Mesenchymal stem cell (in vitro differentiated cells and primary cell): ENCODE data around the gene TSGA10. TPM values are rescaled to one million over a fixed set of nuclear protein-coding genes. Genes with fewer than 3 reads are reported as not detected.

Experiments
- DNase-seq: peaks from one replicate; pipeline ENCODE4 v3.0.0-alpha.2; 2013
- H2AFZ ChIP-seq: one replicate; pipeline ENCODE4 v1.6.1; 2013; ENCODE audit warnings: low read depth, mild to moderate bottlenecking, control low read depth, inconsistent platforms, low read length, moderate library complexity
- H2AK5ac ChIP-seq: 2 replicates; pipeline ENCODE4 v1.6.1; 2013; ENCODE audit warnings: low read length, moderate library complexity, mild to moderate bottlenecking, inconsistent platforms; ENCODE audit not compliant: severe bottlenecking
- H2BK120ac ChIP-seq: one replicate; pipeline ENCODE4 v1.6.1; 2013; ENCODE audit warnings: low read depth, mild to moderate bottlenecking, inconsistent platforms, low read length, moderate library complexity
- H2BK12ac ChIP-seq, 2 experiments: one replicate each; pipeline ENCODE4 v1.6.1; 2013; ENCODE audit warnings: inconsistent platforms in 2 of 2, low read length in 2 of 2, mild to moderate bottlenecking in 2 of 2, moderate library complexity in 2 of 2, control low read depth in 1 of 2
- H2BK15ac ChIP-seq: one replicate; pipeline ENCODE4 v1.6.1; 2013; ENCODE audit warnings: mild to moderate bottlenecking, low read depth, inconsistent platforms; ENCODE audit not compliant: poor library complexity, severe bottlenecking
- H2BK5ac ChIP-seq: 2 replicates; pipeline ENCODE4 v1.6.1; 2013; ENCODE audit warnings: low read depth, mild to moderate bottlenecking, low read length, control low read depth, inconsistent platforms; ENCODE audit not compliant: poor library complexity, severe bottlenecking
- H3K14ac ChIP-seq, 2 experiments: one replicate each; pipeline ENCODE4 v1.6.1; 2013; ENCODE audit warnings: inconsistent platforms in 2 of 2, low read length in 2 of 2, control low read depth in 1 of 2, mild to moderate bottlenecking in 1 of 2, moderate library complexity in 1 of 2
- H3K18ac ChIP-seq, 2 experiments: one replicate each; pipeline ENCODE4 v1.6.1; 2013; ENCODE audit warnings: inconsistent platforms in 2 of 2, low read length in 2 of 2, control low read depth in 1 of 2, low read depth in 1 of 2, mild to moderate bottlenecking in 1 of 2
- H3K23ac ChIP-seq, 2 experiments: one replicate each; pipeline ENCODE4 v1.6.1; 2013; ENCODE audit warnings: inconsistent platforms in 2 of 2, low read length in 2 of 2, mild to moderate bottlenecking in 2 of 2, moderate library complexity in 2 of 2, control low read depth in 1 of 2
- H3K27ac ChIP-seq: 2 replicates; pipeline ENCODE4 v1.5.1; 2013; ENCODE audit warnings: mild to moderate bottlenecking, moderate library complexity, low read length, control low read depth, inconsistent platforms; ENCODE audit not compliant: poor library complexity, severe bottlenecking
- H3K27me3 ChIP-seq, 2 experiments: 2 replicates each; pipeline versions ENCODE4 v1.6.1 to v1.7.0; 2013; ENCODE audit warnings: low read length in 2 of 2, mild to moderate bottlenecking in 2 of 2, moderate library complexity in 2 of 2, control low read depth in 1 of 2, inconsistent platforms in 1 of 2; ENCODE audit not compliant: control insufficient read depth in 1 of 2, insufficient read depth in 1 of 2
- H3K36me3 ChIP-seq, 2 experiments: 2 replicates each; pipeline versions ENCODE4 v1.6.1 to v1.7.0; 2013; ENCODE audit warnings: low read length in 2 of 2, control low read depth in 1 of 2, inconsistent platforms in 1 of 2, low read depth in 1 of 2, mild to moderate bottlenecking in 1 of 2; ENCODE audit not compliant: insufficient read depth in 2 of 2, control insufficient read depth in 1 of 2
- H3K4ac ChIP-seq, 2 experiments: one replicate each; pipeline ENCODE4 v1.6.1; 2013; ENCODE audit warnings: inconsistent platforms in 2 of 2, low read length in 2 of 2, mild to moderate bottlenecking in 2 of 2, moderate library complexity in 2 of 2, control low read depth in 1 of 2, low read depth in 1 of 2
- H3K4me1 ChIP-seq: 2 replicates; pipeline ENCODE4 v1.6.1; 2013; ENCODE audit warnings: low read depth, low read length, control low read depth; ENCODE audit not compliant: control insufficient read depth, insufficient read depth
- H3K4me2 ChIP-seq: 2 replicates; pipeline ENCODE4 v1.6.1; 2013; ENCODE audit warnings: low read length, mild to moderate bottlenecking, inconsistent platforms; ENCODE audit not compliant: poor library complexity, severe bottlenecking
- H3K4me3 ChIP-seq, 2 experiments: 2 replicates each; pipeline versions ENCODE4 v1.5.1 to v1.7.0; 2013; ENCODE audit warnings: low read length in 2 of 2, mild to moderate bottlenecking in 2 of 2, control low read depth in 1 of 2, low read depth in 1 of 2; ENCODE audit not compliant: insufficient read depth in 1 of 2
- H3K79me1 ChIP-seq: replicated peaks from 2 replicates; pipeline ENCODE4 v1.6.1; 2013; ENCODE audit warnings: mild to moderate bottlenecking, control low read depth, low read length, inconsistent platforms; ENCODE audit not compliant: poor library complexity, severe bottlenecking
- H3K9ac ChIP-seq: 2 replicates; pipeline ENCODE4 v1.7.0; 2013; ENCODE audit warnings: mild to moderate bottlenecking, low read length, moderate library complexity
- H3K9me3 ChIP-seq: 2 replicates; pipeline ENCODE4 v1.7.0; 2013; ENCODE audit warnings: mild to moderate bottlenecking, low read length; ENCODE audit not compliant: control insufficient read depth
- H4K8ac ChIP-seq: one replicate; pipeline ENCODE4 v1.6.1; 2013; ENCODE audit warnings: inconsistent platforms, mild to moderate bottlenecking, low read length, moderate library complexity
- H4K91ac ChIP-seq: one replicate; pipeline ENCODE4 v1.6.1; 2013; ENCODE audit warnings: mild to moderate bottlenecking, low read length, inconsistent platforms
- WGBS: methylation state at CpG from one replicate; pipeline ENCODE4 v1.1.7; 2013; ENCODE audit warnings: mixed read lengths; 5-methylcytosine and 5-hydroxymethylcytosine counted together
- polyA plus RNA-seq, 2 experiments: library from polyadenylated mRNA; stranded (reverse); fragments of 200-250 nt; gene quantifications; one replicate each; pipeline ENCODE4 v1.2.3, GENCODE V29; 2013

Gene TSGA10, protein sequence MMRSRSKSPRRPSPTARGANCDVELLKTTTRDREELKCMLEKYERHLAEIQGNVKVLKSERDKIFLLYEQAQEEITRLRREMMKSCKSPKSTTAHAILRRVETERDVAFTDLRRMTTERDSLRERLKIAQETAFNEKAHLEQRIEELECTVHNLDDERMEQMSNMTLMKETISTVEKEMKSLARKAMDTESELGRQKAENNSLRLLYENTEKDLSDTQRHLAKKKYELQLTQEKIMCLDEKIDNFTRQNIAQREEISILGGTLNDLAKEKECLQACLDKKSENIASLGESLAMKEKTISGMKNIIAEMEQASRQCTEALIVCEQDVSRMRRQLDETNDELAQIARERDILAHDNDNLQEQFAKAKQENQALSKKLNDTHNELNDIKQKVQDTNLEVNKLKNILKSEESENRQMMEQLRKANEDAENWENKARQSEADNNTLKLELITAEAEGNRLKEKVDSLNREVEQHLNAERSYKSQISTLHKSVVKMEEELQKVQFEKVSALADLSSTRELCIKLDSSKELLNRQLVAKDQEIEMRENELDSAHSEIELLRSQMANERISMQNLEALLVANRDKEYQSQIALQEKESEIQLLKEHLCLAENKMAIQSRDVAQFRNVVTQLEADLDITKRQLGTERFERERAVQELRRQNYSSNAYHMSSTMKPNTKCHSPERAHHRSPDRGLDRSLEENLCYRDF
- polyA plus RNA-seq (2013, experiment 1 of 2) = 2.4 TPM
- polyA plus RNA-seq (2013, experiment 2 of 2) = 2.2 TPM

DNA sequence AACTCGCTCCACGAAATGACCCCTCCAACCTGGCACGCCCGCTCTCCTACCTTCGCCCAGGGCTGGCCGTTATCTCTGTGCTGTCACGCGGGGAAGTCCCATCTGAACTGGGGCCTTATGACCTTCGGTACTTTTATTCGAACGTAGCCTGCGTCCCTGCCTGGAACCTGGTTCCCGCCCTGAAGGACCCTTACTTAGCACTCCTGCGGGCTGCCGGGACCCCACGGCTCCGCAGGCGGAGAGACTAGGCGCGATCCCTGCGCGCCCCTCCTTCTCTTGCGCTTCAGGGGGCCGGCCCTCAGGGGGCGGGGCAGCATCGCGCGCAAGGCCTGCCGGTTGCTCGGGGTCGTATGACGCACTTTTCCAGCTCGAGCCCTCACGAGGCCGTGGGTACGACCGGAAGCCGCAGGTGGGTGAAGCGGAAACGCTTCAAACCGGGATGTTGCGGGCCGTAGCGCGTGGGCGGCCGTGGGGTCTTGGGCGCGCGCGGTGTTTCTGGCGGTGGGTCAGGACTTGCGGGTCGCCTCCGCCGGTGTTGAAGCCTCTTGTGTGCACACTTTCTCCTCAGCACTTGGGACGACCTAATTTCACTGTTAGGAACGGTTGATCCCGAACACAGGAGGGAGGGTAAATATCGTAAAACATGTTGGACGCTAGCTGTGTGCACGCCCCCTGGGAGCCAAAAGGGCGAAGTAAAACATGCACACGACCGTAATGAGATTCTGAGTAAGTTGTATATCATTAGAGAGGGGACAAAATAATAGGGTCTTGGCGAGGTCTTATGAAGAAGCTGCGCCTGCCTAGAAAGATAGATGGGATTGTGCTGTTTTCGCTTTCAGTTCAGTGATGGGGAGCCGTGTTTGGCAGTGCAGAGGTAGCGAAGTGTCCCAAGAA is at the start of gene TSGA10, which contains the start of gene LIPT1:
TSS of gene TSGA10 (minus strand) at position 300 of the 894 bp plus-strand sequence. CDS start 45,503 bp downstream, outside the sequence.
TSS of gene LIPT1 (plus strand) at position 325 of the 894 bp plus-strand sequence. CDS start 6,991 bp downstream, outside the sequence.
- H3K4ac ChIP-seq = peak within 1 kb of the TSS; percentile 3 to 82
- peak within 1 kb of the TSS; percentile 96 for H2AFZ ChIP-seq
- no peak within 1 kb of the TSS for H3K23ac ChIP-seq
- H3K27me3 ChIP-seq = no peaks in the 10 kb centered on the region
- peaks cover 0 to 32% of the 10 kb centered on the region in 2 experiments for H3K36me3 ChIP-seq
- H2AK5ac ChIP-seq = peak within 1 kb of the TSS; percentile 9
- H3K27ac ChIP-seq = peak within 1 kb of the TSS; percentile 64
- H2BK5ac ChIP-seq = peak within 1 kb of the TSS; percentile 15
- H3K9ac ChIP-seq = peak within 1 kb of the TSS; percentile 98
- peak within 1 kb of the TSS; percentile 97 for H3K4me2 ChIP-seq
- peak within 1 kb of the TSS; percentile 88 to 98 for H3K4me3 ChIP-seq
- peak; percentile 91 for DNase-seq
- H3K14ac ChIP-seq = peak within 1 kb of the TSS in 1 of 2 experiments; percentile 94
- H3K79me1 ChIP-seq = peaks cover 18% of the 10 kb centered on the region
- H2BK120ac ChIP-seq = no peak within 1 kb of the TSS
- under 1% methylated on average over 70 of the region's 70 CpGs for whole genome bisulfite sequencing
- H4K8ac ChIP-seq = peak within 1 kb of the TSS; percentile 94
- peak within 1 kb of the TSS in 1 of 2 experiments; percentile 82 for H2BK12ac ChIP-seq
- H3K4me1 ChIP-seq = peaks cover 2% of the 10 kb centered on the region
- H4K91ac ChIP-seq = peak within 1 kb of the TSS; percentile 73
- peak within 1 kb of the TSS; percentile 80 to 97 for H3K18ac ChIP-seq
- no peaks in the 10 kb centered on the region for H3K9me3 ChIP-seq
- H2BK15ac ChIP-seq = peak within 1 kb of the TSS; percentile 60

DNA sequence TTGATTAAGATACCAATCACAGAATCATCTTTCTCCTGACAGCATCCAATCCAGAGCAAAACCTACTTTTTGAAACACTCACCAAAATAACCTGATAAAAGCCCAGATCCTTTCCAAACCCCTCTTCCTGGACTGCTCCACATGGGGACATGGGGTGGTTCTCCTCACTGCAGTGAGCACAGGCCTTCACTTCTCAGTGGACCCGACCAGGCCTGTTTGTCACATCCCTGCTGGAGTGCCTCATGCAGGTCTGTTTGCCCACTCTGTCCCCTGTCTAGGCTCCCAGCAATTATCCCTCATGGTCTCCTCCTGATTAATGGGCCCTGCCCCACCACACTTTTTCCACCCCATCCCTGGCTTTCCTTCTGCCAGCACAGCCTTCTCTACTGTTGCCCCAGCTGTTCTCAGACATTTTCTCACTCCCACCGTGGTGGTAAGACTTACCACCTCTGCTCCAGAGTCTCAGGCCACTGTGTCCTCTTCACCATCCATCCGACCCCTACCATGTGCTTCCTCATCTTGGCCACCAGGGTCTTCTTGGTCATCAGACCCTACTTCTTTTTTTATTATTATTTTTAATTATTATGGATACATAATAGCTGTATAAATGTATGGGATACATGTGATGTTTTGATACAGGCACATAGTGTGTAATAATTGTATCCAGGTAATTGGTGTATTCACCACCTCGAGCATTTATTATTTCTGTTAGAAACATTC is 47.4 kb upstream of the TSGA10 start:
- Histone ChIP-seq H2BK12ac (no peak overlapping the region), H3K9ac (no peak overlapping the region), H3K36me3 (peaks cover 11 to 33% of the 10 kb centered on the region in 2 experiments), H3K27ac (no peak overlapping the region), H2BK120ac (no peak overlapping the region), H4K8ac (peak overlapping the region; percentile 22), H4K91ac (no peak overlapping the region), H3K14ac (no peak overlapping the region), H2BK5ac (no peak overlapping the region), H3K4me3 (no peak overlapping the region), H3K4me2 (no peak overlapping the region), H3K79me1 (no peaks in the 10 kb centered on the region), H3K4me1 (no peaks in the 10 kb centered on the region), H3K4ac (no peak overlapping the region), H2BK15ac (no peak overlapping the region), H3K9me3 (no peaks in the 10 kb centered on the region), H3K27me3 (no peaks in the 10 kb centered on the region), H3K23ac (no peak overlapping the region), H3K18ac (no peak overlapping the region), H2AFZ (no peak overlapping the region), H2AK5ac (no peak overlapping the region)
- DNase-seq = no peak
- 73% methylated on average over 2 of the region's 4 CpGs for WGBS

DNA sequence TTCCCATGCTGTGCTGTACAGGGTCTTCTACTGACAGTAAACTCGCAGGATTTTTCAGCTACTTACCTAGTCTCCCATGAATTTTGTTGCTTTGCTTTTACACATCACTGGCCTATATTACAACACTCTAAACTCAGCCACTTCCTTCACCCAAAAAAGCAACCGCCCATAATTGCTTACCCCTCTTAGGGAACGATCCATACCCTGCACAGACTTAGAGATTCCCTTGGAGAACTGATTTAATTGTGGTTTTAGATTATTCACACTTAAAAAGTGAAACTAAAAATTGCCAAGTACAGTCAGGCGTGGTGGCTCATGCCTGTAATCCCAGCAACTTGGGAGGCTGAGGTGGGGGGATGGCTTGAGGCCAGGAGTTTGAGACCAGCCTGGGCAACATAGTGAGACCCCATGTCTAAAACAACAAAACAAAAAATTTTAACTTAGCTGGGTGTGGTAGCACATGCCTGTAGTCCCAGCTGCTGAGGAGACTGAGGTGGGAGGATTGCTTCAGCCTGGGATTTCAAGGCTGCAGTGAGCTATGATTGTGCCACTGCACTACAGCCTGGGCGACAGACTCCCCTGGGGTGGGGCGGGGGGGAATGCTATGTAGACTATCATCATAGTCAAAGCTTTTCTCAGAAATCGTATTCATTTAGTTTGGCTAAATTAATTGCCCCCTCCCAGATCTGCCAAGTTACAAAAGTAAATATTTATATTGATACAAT is 45.5 kb upstream of the TSGA10 start:
- Histone ChIP-seq H3K4me2 (no peak overlapping the region), H3K9me3 (no peaks in the 10 kb centered on the region), H3K4me3 (no peak overlapping the region)

More for the DNA sequence above, 45.5 kb upstream of the TSGA10 start:
- peaks cover 2% of the 10 kb centered on the region for H3K79me1 ChIP-seq
- H3K27ac ChIP-seq = no peak overlapping the region
- no peak overlapping the region for H4K8ac ChIP-seq
- H3K23ac ChIP-seq = no peak overlapping the region
- H3K18ac ChIP-seq = no peak overlapping the region
- no peak for DNase-seq
- H3K27me3 ChIP-seq = no peaks in the 10 kb centered on the region
- no peak overlapping the region for H2BK120ac ChIP-seq
- H2BK5ac ChIP-seq = no peak overlapping the region
- H2BK15ac ChIP-seq = no peak overlapping the region
- no peak overlapping the region for H2AFZ ChIP-seq
- no peak overlapping the region for H4K91ac ChIP-seq
- no peak overlapping the region for H2BK12ac ChIP-seq
- no peak overlapping the region for H3K4ac ChIP-seq
- no peak overlapping the region for H2AK5ac ChIP-seq
- H3K14ac ChIP-seq = no peak overlapping the region
- no peaks in the 10 kb centered on the region for H3K4me1 ChIP-seq
- WGBS = 93% methylated on average over 2 of the region's 7 CpGs
- H3K9ac ChIP-seq = no peak overlapping the region
- peaks cover 19 to 52% of the 10 kb centered on the region in 2 experiments for H3K36me3 ChIP-seq
